HL-60 (cell line): ENCODE results near the gene TOX2.

Source experiments
- CTCF ChIP-seq: IDR thresholded peaks from one replicate; pipeline ENCODE4 v1.5.1; 2011; ENCODE audit warnings: low read length, control low read depth, inconsistent platforms; ENCODE audit not compliant: insufficient read depth
- GABPA ChIP-seq: IDR thresholded peaks from 2 replicates; pipeline ENCODE4 v1.6.1; 2012; ENCODE audit warnings: low read depth
- POLR2AphosphoS5 ChIP-seq: IDR thresholded peaks from 2 replicates; pipeline ENCODE4 v1.6.1; 2012; ENCODE audit warnings: low read depth
- REST ChIP-seq: IDR thresholded peaks from 2 replicates; pipeline ENCODE4 v1.6.1; 2012; ENCODE audit warnings: low read depth; ENCODE audit not compliant: insufficient replicate concordance
- SPI1 ChIP-seq: IDR thresholded peaks from 2 replicates; pipeline ENCODE4 v1.6.1; 2012; ENCODE audit warnings: low read depth, mild to moderate bottlenecking, borderline replicate concordance

- no peak for TF ChIP-seq CTCF
- TF ChIP-seq POLR2AphosphoS5: no peak
- TF ChIP-seq SPI1: no peak
- no peak for TF ChIP-seq REST
- TF ChIP-seq GABPA: no peak
These were observed 113.5 kb downstream of the TOX2 start for GRCh38 chr20:44028003-44028730.
